Fibroblast of lung (primary cell): ENCODE data around the gene HECW1. TPM values are rescaled to one million over a fixed set of nuclear protein-coding genes. Genes with fewer than 3 reads are reported as not detected.

ENCODE experiments used
- DNase-seq, 2 donors: peaks; one replicate each; pipeline versions ENCODE4 v3.0.0 to v3.0.0-alpha.2; 2010; ENCODE audit warnings: low read depth in 2 of 2
- H2AFZ ChIP-seq: 2 replicates; pipeline ENCODE4 v1.5.1; 2012; ENCODE audit warnings: low read length, control low read depth, inconsistent platforms
- H3K27ac ChIP-seq: 2 replicates; pipeline ENCODE4 v1.5.1; 2011; ENCODE audit warnings: low read length, control low read depth; ENCODE audit not compliant: insufficient read depth
- H3K27me3 ChIP-seq: 2 replicates; pipeline ENCODE4 v1.5.1; 2011; ENCODE audit warnings: mild to moderate bottlenecking, low read length; ENCODE audit not compliant: control insufficient read depth, insufficient read depth
- H3K36me3 ChIP-seq: 2 replicates; pipeline ENCODE4 v1.5.1; 2011; ENCODE audit warnings: low read length; ENCODE audit not compliant: control insufficient read depth, insufficient read depth
- H3K4me1 ChIP-seq: 2 replicates; pipeline ENCODE4 v1.5.1; 2011; ENCODE audit warnings: low read length; ENCODE audit not compliant: control insufficient read depth, insufficient read depth; ENCODE audit errors: extremely low read depth
- H3K4me2 ChIP-seq: 2 replicates; pipeline ENCODE4 v1.5.1; 2011; ENCODE audit warnings: low read length, control low read depth; ENCODE audit not compliant: insufficient read depth; ENCODE audit errors: extremely low read depth
- H3K4me3 ChIP-seq, 4 experiments: fragments of 200-600 bp in 1 of 4; sonication (generic) in 1 of 4; replicated peaks in 1 of 4; 2 replicates each; pipeline ENCODE4 v1.5.1; 2011 to 2016; ENCODE audit warnings: low read length in 4 of 4, low read depth in 3 of 4, mild to moderate bottlenecking in 3 of 4, control low read depth in 2 of 4, inconsistent platforms in 1 of 4, mixed read lengths in 1 of 4; ENCODE audit not compliant: insufficient read depth in 1 of 4; ENCODE audit errors: control extremely low read depth in 1 of 4
- H3K79me2 ChIP-seq: 2 replicates; pipeline ENCODE4 v1.5.1; 2012; ENCODE audit warnings: mild to moderate bottlenecking, low read length, inconsistent platforms; ENCODE audit not compliant: control insufficient read depth, insufficient read depth
- H3K9ac ChIP-seq: 2 replicates; pipeline ENCODE4 v1.5.1; 2011; ENCODE audit warnings: mild to moderate bottlenecking, low read length, control low read depth; ENCODE audit not compliant: insufficient read depth
- H3K9me3 ChIP-seq: 2 replicates; pipeline ENCODE4 v1.5.1; 2012; ENCODE audit warnings: low read depth, low read length; ENCODE audit not compliant: control insufficient read depth, insufficient read depth
- H4K20me1 ChIP-seq: 2 replicates; pipeline ENCODE4 v1.5.1; 2011; ENCODE audit warnings: low read length; ENCODE audit not compliant: control insufficient read depth, insufficient read depth; ENCODE audit errors: extremely low read depth
- CTCF ChIP-seq, 2 donors: IDR thresholded peaks in 1 of 2; conservative IDR thresholded peaks in 1 of 2; 1 replicate in 1 of 2; 2 replicates in 1 of 2; pipeline ENCODE4 v1.5.1; 2011 to 2012; ENCODE audit warnings: low read length in 2 of 2, control low read depth in 1 of 2, inconsistent platforms in 1 of 2, low read depth in 1 of 2, mild to moderate bottlenecking in 1 of 2
- EZH2 ChIP-seq: IDR thresholded peaks from 2 replicates; pipeline ENCODE4 v1.5.1; 2012; ENCODE audit warnings: low read length, control low read depth, mild to moderate bottlenecking; ENCODE audit errors: missing control alignments
- polyA plus RNA-seq, 2 donors: library from polyadenylated mRNA; depleted of rRNA in 1 of 2; stranded (reverse) in 1 of 2; unstranded in 1 of 2; fragments of >200 nt; gene quantifications; 2 replicates each; pipeline ENCODE4 v1.2.1, GENCODE V29; 2011 to 2012; ENCODE audit warnings: missing spikeins in 1 of 2
- total RNA-seq: library from RNA; depleted of rRNA; stranded (reverse); fragments of >200 nt; gene quantifications from 2 replicates; pipeline ENCODE4 v1.2.1, GENCODE V29; 2014

HECW1 gene
- total and polyA plus RNA-seq, 2 donors (not counting 1 experiment from before 2014, with no cell fraction given), result 1.1 to 6.1 TPM

DNA sequence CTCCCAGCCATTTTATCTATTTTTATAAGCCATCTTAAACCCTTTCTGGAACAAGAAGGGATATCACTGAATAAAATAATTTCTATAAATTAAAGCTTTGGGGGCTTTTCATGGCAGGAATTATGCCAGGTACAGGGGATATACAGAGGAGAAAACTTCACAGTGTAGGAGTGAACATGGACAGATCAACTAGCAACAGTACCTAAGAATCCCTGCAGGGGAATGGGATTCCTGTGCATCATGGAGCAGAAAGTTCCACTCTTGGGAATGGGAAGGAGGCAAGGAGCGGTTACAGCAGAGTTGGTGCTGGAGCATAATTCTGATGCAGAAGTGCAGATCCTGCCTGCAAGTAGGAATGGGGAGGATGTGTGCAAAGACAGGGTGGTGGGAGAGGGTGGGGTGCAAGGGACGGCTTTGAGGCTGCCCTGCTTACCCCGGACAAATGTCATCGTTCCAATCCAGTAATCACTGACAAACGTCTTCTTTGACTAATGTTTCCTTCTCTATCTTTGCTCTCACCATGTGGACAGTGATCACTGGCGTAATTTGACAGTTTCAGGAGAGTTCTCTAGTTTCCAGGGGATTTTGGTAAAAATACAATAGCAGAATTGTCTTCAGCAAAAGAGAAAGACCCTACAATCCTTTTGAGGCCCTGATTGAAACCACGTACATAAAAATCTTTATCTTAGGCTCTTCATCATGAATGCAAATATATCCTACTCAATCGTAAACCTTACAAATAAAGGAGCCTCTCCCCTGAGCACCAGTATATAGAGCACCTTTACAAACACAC, 196.7 kb downstream of the HECW1 start:
- Histone ChIP-seq H3K36me3 (no peaks in the 10 kb centered on the region), H3K4me3 (no peak overlapping the region), H3K4me1 (no peaks in the 10 kb centered on the region), H3K9me3 (no peaks in the 10 kb centered on the region), H3K4me2 (no peak overlapping the region), H3K27ac (no peak overlapping the region), H3K79me2 (no peaks in the 10 kb centered on the region), H4K20me1 (no peaks in the 10 kb centered on the region), H3K9ac (no peak overlapping the region), H3K27me3 (no peaks in the 10 kb centered on the region), H2AFZ (no peak overlapping the region)
- no peak for TF ChIP-seq EZH2
- no peak for TF ChIP-seq CTCF (conservative IDR thresholded peaks at IDR 0.05 in 1 of 2, IDR thresholded peaks at IDR 0.05 in 1 of 2; ENCODE audit: low read depth in 1 of 2, low read length in 2 of 2)
- no peak for DNase-seq

- H3K27me3 ChIP-seq, result no peaks in the 10 kb centered on the region
- H3K4me2 ChIP-seq, result no peak overlapping the region
- no peaks in the 10 kb centered on the region for H3K4me1 ChIP-seq
- no peak for TF ChIP-seq EZH2
- TF ChIP-seq CTCF (conservative IDR thresholded peaks at IDR 0.05 in 1 of 2, IDR thresholded peaks at IDR 0.05 in 1 of 2; ENCODE audit: low read depth in 1 of 2, low read length in 2 of 2), result no peak
- H4K20me1 ChIP-seq, result no peaks in the 10 kb centered on the region
- H3K4me3 ChIP-seq, result no peak overlapping the region
- H3K9ac ChIP-seq, result no peak overlapping the region
- H3K36me3 ChIP-seq, result no peaks in the 10 kb centered on the region
- no peak for DNase-seq
- H3K79me2 ChIP-seq, result no peaks in the 10 kb centered on the region
- no peak overlapping the region for H3K27ac ChIP-seq
- no peak overlapping the region for H2AFZ ChIP-seq
- no peaks in the 10 kb centered on the region for H3K9me3 ChIP-seq
These were observed 197.2 kb downstream of the HECW1 start for GRCh38 chr7:43309706-43310022.

DNA sequence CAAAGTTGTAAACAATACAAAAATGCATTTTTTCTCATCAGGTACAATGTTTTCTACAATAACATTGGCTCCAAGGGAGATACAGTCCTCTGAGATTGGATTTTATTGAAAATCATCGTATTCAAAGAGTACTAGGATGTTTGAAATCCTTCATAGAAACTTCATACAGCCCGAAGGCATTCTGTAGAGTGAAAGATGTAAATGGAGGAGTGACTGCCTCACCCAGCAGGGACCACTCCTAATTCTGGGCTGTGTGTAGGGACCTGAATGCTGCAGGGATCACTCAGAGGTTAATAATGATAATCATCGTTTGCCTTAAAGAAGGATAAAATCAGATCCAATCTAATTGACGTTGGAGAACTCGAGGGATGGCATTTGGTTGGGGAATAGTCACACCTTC, 198.6 kb downstream of the HECW1 start:
- Histone ChIP-seq H3K27me3 (no peaks in the 10 kb centered on the region), H3K36me3 (no peaks in the 10 kb centered on the region), H3K79me2 (no peaks in the 10 kb centered on the region), H4K20me1 (no peaks in the 10 kb centered on the region), H3K27ac (no peak overlapping the region), H3K4me1 (no peaks in the 10 kb centered on the region), H3K9me3 (no peaks in the 10 kb centered on the region), H3K9ac (no peak overlapping the region), H3K4me2 (no peak overlapping the region), H2AFZ (no peak overlapping the region), H3K4me3 (no peak overlapping the region)
- TF ChIP-seq CTCF (conservative IDR thresholded peaks at IDR 0.05 in 1 of 2, IDR thresholded peaks at IDR 0.05 in 1 of 2; ENCODE audit: low read depth in 1 of 2, low read length in 2 of 2), result no peak
- TF ChIP-seq EZH2, result no peak
- DNase-seq, result no peak
